ENCODE measurements around the gene MFRP.

DNA sequence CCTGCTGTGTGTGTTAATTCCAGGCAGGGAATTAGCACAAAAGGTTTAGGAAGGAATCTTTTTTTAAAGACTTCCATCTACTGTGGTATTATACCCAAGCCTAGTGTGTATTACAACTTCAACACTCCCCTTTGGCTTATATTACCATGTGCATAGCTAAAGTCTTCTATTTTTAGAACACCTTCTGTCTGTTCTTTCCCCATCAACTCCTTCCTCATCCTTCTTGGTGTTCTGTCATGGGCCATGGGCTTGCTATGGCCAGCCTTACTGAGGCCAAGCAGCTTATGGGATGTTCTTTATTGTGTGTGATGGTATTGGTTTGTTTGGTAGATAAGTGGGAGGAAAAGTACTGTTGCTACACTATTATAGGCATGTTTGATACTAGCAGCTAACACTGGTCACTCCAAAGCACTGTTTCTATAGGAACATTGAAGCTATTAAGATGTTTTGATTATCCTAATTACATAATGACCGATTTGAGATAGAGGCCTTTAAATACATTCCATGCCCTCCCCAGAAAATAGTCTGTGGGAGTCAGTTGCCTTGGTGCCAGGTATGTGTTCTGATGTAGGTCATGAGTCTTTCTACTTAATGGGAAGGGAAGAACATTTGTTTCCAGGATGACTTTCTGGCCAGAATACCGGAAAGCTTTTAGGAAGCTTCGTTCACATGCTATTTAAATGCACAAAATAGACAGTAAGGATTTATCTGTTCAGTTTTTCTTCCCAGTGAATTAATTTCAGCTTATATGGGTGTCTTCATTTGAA, 46.1 kb downstream of the MFRP start:
- TF ChIP-seq POLR2A (IDR thresholded peaks at IDR 0.05) (no peak), EP300 (IDR thresholded peaks at IDR 0.05) (no peak), CTCF (IDR thresholded peaks at IDR 0.05) (no peak)
